ENCODE data around the gene PAM. TPM values are rescaled to one million over a fixed set of nuclear protein-coding genes. Genes with fewer than 3 reads are reported as not detected.
"Not testable (repeated sequence)": the region's sequence is repeated elsewhere in the genome, so short reads cannot be mapped to it uniquely, and the experiment has no call there.

PAM gene
- total RNA-seq, 1 donor from 2014 or later = 227 TPM

GRCh38 chr5:102743900-102744299 is 11.2 kb upstream of the PAM start:
- Histone ChIP-seq H3K27me3 (no peaks in the 10 kb centered on the region), H3K4me3 (no peak overlapping the region), H3K4me1 (no peaks in the 10 kb centered on the region), H3K27ac (no peak overlapping the region), H3K36me3 (no peaks in the 10 kb centered on the region), H3K9me3 (no peaks in the 10 kb centered on the region)
- TF ChIP-seq CTCF (IDR thresholded peaks at IDR 0.05) = no peak
- DNase-seq (no peak), ATAC-seq (no peak)
- intact Hi-C loops (cut with DNase I) = no loop called here

GRCh38 chr5:102747386-102748166 is 7.5 kb upstream of the PAM start:
- intact Hi-C loops (cut with DNase I) = no loop called here
- Histone ChIP-seq H3K36me3 (no peaks in the 10 kb centered on the region), H3K4me1 (no peaks in the 10 kb centered on the region), H3K4me3 (no peak overlapping the region), H3K9me3 (no peaks in the 10 kb centered on the region), H3K27ac (no peak overlapping the region), H3K27me3 (no peaks in the 10 kb centered on the region)
- no peak for ATAC-seq
- DNase-seq = no peak
- no peak for TF ChIP-seq CTCF (IDR thresholded peaks at IDR 0.05)

- H3K4me1 ChIP-seq = peaks cover 3% of the 10 kb centered on the region
- intact Hi-C loops (cut with DNase I) = no loop called here
- DNase-seq (no peak), ATAC-seq (no peak)
- no peak overlapping the region for H3K4me3 ChIP-seq
- H3K27ac ChIP-seq = no peak overlapping the region
- H3K27me3 ChIP-seq = no peaks in the 10 kb centered on the region
- no peaks in the 10 kb centered on the region for H3K9me3 ChIP-seq
- no peaks in the 10 kb centered on the region for H3K36me3 ChIP-seq
- no peak for TF ChIP-seq CTCF (IDR thresholded peaks at IDR 0.05)
These were observed 5.6 kb upstream of the PAM start for GRCh38 chr5:102749416-102750030.

- TF ChIP-seq CTCF (IDR thresholded peaks at IDR 0.05) = no peak
- no peak for ATAC-seq
- DNase-seq = no peak
- Histone ChIP-seq H3K27ac (no peak overlapping the region), H3K4me1 (peaks cover 3% of the 10 kb centered on the region), H3K36me3 (no peaks in the 10 kb centered on the region), H3K9me3 (no peaks in the 10 kb centered on the region), H3K27me3 (no peaks in the 10 kb centered on the region), H3K4me3 (no peak overlapping the region)
- intact Hi-C loops (cut with DNase I) = no loop called here
These were observed 4.8 kb upstream of the PAM start for GRCh38 chr5:102750151-102750834.

GRCh38 chr5:102751903-102752376 is 3.2 kb upstream of the PAM start:
- H3K9me3 ChIP-seq; H3K27me3 ChIP-seq; intact Hi-C loops (cut with DNase I); DNase-seq; H3K4me1 ChIP-seq; H3K27ac ChIP-seq; H3K4me3 ChIP-seq; ATAC-seq; H3K36me3 ChIP-seq: not testable (repeated sequence)

Measured in upper lobe of right lung (tissue), 1 donor.